ENCODE results near the gene RB1.
"Not testable (repeated sequence)": the region's sequence is repeated elsewhere in the genome, so short reads cannot be mapped to it uniquely, and the experiment has no call there.

The RB1 gene

DNA sequence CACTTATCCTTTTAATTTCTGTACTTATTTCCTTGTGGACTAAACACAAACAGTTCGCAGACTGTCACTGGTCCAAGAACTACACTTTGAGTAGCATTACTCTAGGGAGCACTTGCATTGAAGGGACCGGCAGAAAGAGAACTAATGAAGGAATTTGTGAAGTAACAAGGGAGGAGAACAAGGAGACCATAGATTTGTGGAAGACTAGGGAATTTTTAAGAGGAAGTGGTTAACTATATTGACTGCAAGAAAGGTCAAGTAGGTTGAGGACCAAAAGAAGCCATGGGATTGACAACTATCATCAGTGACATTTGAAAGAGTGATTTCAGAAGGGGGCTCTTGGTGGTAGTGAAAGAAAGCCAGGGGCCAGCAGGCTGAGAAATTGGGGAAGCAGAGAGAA lies 4.0 kb upstream of the RB1 start:
- no peak for DNase-seq

DNA sequence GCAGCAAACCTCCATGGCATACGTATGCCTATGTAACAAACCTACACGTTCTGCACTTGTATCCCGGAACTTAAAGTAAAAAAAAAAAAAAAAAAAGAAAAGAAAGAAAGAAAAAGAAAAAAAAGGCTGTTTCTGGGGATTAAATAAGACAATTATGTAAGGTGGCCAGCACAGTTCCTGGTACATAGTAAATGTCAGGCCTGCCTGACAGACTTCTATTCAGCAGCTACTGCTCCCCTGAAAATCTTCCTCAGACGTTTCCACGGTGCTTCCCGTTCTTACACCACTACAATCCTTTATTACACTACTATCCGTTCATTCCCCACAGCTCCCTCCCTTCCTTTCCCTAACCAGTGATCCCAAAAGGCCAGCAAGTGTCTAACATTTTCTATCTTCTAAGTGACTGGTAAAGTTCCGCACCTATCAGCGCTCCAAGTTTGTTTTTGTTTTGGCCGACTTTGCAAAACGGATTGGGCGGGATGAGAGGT lies 636 bp upstream of the RB1 start:
- no peak for DNase-seq

- DNase-seq = no peak
Measured at GRCh38 chr13:48304143-48304876, 759 bp downstream of the RB1 start.

DNA sequence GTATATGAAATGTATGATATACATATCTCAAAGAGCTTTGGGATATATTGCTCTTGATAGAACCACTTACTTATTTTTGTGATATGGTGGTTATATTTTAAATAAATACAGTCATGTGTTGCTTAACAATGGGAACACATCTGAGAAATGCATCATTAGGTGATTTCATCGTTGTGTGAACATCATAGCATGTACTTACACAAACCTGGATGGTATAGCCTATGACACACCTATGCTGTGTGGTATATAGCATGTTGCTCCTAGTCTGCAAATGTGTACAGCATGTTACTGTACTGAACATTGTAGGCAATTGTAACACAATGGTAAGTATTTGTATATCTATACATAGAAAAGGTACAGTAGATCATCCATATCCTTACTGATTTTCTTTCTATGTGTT lies 7.7 kb downstream of the RB1 start:
- no peak for DNase-seq

GRCh38 chr13:48315969-48316650 lies 12.6 kb downstream of the RB1 start:
- DNase-seq = no peak

DNA sequence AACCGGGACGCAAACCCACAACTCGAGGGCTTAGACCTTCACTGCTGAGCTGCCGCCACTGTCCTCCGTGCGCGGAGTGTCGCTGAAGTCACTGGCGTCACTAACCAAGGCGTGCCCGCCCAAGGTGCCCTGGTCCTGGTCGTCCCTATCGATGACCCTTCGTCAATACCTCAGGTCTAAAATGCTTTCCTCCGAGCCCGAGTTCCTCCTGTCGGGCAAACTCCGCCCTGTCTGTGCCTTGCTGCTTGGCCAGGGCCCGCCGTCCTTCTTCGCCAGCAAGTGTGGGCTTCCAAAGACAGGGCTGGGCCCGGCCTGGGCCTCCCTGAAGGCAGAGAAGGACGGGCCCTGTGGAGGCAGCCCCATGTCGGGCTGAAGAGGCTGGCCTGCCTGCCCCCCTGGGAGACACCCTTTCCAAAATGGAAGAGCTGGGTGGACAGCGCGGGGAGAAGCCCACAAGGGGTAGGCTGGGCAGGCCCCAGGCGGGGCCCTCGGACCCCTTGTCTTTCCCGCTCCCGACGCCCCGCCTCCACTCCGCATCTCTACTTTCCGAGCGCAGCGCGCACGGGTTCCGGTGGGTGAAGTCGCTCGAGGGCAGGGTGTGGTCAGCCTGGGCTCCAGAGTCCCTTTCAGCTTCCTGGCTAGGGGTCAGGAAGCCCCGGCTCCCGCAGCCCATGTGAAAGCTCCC lies 13.4 kb downstream of the RB1 start:
- no peak for DNase-seq

DNA sequence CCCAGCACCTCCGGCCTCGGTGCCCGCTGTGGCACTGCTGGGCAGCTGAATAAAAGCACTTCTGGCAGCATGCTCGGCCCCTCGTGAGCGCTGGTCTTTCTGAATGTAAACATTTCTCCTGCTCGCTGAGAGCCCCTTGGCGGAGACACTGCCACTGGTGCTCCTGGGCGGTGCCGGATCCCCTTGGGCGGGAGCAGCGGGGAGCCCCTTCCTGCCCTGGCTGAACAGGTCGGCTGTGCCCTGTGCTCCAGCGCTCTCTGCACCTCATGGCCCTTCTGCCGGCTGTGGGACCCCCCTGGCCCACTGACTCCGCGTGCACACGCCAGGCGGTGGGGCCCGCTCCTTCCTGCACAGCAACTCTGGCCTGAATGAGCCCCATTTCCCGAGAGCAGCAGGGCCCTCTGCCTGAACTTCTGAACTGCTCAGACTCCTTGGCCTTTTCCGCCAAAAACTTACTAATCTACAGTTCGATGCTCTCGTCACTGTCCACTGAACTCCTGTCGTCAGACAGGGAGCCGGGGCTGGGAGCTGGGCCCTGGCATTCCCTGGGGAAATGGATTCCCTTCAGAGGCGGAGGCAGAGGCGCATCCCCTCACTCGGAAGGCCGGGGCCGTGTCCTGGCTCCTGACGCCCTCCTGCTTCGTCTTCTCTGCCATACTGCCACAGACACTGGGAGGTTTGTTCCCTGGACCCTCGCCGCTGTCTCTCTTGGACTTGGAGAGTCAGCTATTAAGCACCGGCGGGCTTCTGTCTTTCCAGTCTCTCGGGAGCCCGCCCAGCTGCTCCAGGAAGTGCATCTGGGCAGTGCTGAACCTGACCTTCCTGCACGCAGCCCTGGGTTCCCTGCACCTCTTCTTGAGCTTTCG lies 14.2 kb downstream of the RB1 start:
- no peak for DNase-seq

GRCh38 chr13:48318377-48318811 lies 14.8 kb downstream of the RB1 start:
- DNase-seq = no peak

GRCh38 chr13:48318821-48319511 lies 15.4 kb downstream of the RB1 start:
- DNase-seq = no peak

- no peak for DNase-seq
Measured at GRCh38 chr13:48319531-48320398, 16.2 kb downstream of the RB1 start.

GRCh38 chr13:48320399-48320790 lies 16.8 kb downstream of the RB1 start:
- DNase-seq = no peak

- no peak for DNase-seq
Measured at GRCh38 chr13:48320891-48321510, 17.4 kb downstream of the RB1 start.

DNA sequence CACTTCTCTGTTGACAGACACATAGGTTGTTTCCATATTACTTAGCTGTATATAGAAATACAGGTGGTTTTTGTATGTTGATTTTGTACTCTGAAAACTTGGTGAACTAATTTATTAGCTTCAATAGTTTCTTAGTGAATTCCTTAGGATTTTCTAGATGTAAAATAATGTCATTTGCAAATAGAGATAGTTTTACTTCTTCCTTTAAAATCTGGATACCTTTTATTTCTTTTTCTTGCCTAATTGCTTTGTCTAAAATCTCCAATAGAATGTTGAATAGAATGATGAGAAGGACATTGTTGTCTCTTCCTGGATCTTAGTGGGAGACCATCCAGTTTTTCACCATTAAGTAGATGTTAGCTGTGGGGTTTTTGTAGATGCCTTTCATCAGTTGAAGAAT lies 18.7 kb downstream of the RB1 start:
- no peak for DNase-seq

GRCh38 chr13:48333976-48334375 lies 30.4 kb downstream of the RB1 start:
- DNase-seq = no peak

GRCh38 chr13:48334534-48335127 lies 31.1 kb downstream of the RB1 start:
- no peak for DNase-seq

- not testable (repeated sequence) for DNase-seq
Measured at GRCh38 chr13:48339198-48339597, 35.6 kb downstream of the RB1 start.

DNA sequence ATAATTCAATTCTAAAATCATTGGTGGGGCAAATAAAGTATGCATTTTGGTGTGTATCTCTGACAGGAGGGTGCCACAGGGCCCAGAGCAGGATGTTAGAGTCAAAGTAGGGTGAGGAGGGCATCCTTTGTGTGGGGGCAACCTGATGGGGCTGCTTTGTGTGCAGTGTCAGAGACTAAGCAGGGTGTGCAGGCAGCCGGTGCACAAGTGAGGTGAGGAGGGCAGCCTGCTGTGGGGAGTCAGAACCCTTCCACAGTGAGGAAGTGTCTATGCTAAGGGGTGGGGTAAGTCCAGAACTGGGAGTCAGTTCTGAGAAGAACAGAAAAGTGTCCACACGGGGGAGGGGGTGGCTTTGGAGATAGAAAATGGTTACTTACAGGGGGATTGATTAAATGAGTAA lies 40.7 kb downstream of the RB1 start:
- no peak for DNase-seq

DNA sequence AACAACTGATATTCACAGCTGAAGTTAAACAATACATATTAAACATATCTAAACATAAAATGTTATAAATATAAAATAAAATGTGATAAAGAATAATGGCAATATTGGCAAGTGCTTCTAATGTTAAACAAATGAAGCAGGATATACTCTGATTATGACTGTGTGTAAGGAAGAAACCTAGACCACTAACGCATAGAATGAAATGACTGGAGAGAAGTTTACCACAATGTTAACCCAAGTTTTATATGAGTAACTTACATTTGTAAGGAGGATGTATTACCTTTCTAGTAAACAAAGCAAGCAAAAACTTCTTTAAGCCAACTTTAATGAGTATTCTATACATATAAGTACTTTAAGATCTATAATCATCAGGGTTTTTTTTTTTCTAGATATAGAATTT lies 43.0 kb downstream of the RB1 start:
- DNase-seq = no peak

GRCh38 chr13:48349525-48349924 lies 46.0 kb downstream of the RB1 start:
- DNase-seq = no peak

DNA sequence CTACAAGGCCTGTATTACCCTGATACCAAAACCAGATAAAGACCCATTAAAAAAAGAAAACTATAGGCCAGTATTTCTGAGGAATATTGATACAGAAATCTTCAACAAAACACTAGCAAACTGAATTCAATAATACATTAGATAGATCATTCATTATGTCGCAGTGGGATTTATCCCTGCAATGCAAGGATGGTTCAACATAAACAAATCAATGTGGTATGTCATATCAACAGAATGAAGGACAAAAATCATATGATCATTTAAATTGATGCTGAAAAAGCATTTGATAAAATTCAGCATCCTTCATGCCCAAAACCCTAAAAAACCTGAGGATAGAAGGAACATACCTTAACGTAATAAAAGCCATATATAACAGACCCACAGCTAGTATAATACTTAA lies 50.0 kb downstream of the RB1 start:
- no peak for DNase-seq
